ENCODE results near the gene FOCAD. TPM values are rescaled to one million over a fixed set of nuclear protein-coding genes. Genes with fewer than 3 reads are reported as not detected.

The FOCAD gene
- total RNA-seq, 2 donors from 2014 or later: 51.6 to 56.8 TPM

GRCh38 chr9:20734275-20734674 lies 50.2 kb downstream of the FOCAD start:
- Mint-ChIP-seq H3K4me1 (peaks cover 7% of the 10 kb centered on the region), H3K27ac (no peak overlapping the region), H3K36me3 (ENCODE audit: low read depth) (peaks cover 15% of the 10 kb centered on the region), H3K4me3 (no peak overlapping the region), H3K27me3 (ENCODE audit: insufficient read depth) (no peaks in the 10 kb centered on the region), H3K9me3 (no peaks in the 10 kb centered on the region)
- Histone ChIP-seq H3K4me3 (ENCODE audit: low read length) (no peak overlapping the region), H3K27me3 (ENCODE audit: control insufficient read depth, insufficient read depth, low read length, poor library complexity, severe bottlenecking) (no peaks in the 10 kb centered on the region), H3K36me3 (ENCODE audit: control insufficient read depth, insufficient read depth, low read length) (peaks cover 4% of the 10 kb centered on the region), H3K9ac (ENCODE audit: extremely low read depth, low read length, poor library complexity, severe bottlenecking) (no peak overlapping the region), H3K4me1 (ENCODE audit: control insufficient read depth, insufficient read depth, low read length) (no peaks in the 10 kb centered on the region), H3K9me3 (ENCODE audit: control insufficient read depth, low read length) (no peaks in the 10 kb centered on the region), H3K27ac (ENCODE audit: low read depth, low read length) (no peak overlapping the region)
- DNase-seq: no peak
- 100% methylated on average over 1 of the region's 1 CpG; no CpG with 5 or more reads in 1 of the 2 experiments for WGBS, 2 experiments (ENCODE audit: insufficient coverage in 1 of 2, insufficient read length in 1 of 2)
- no peak for TF ChIP-seq CTCF (conservative IDR thresholded peaks at IDR 0.05)

GRCh38 chr9:20740304-20740703 lies 56.2 kb downstream of the FOCAD start:
- Histone ChIP-seq H3K36me3 (ENCODE audit: control insufficient read depth, insufficient read depth, low read length) (peaks cover 26% of the 10 kb centered on the region), H3K4me3 (ENCODE audit: low read length) (no peak overlapping the region), H3K27me3 (ENCODE audit: control insufficient read depth, insufficient read depth, low read length, poor library complexity, severe bottlenecking) (no peaks in the 10 kb centered on the region), H3K27ac (ENCODE audit: low read depth, low read length) (no peak overlapping the region), H3K4me1 (ENCODE audit: control insufficient read depth, insufficient read depth, low read length) (no peaks in the 10 kb centered on the region), H3K9me3 (ENCODE audit: control insufficient read depth, low read length) (no peaks in the 10 kb centered on the region), H3K9ac (ENCODE audit: extremely low read depth, low read length, poor library complexity, severe bottlenecking) (no peak overlapping the region)
- Mint-ChIP-seq H3K36me3 (ENCODE audit: low read depth) (peaks cover 19% of the 10 kb centered on the region), H3K27me3 (ENCODE audit: insufficient read depth) (no peaks in the 10 kb centered on the region), H3K9me3 (no peaks in the 10 kb centered on the region), H3K4me1 (no peaks in the 10 kb centered on the region), H3K4me3 (no peak overlapping the region), H3K27ac (no peak overlapping the region)
- DNase-seq: no peak
- no peak for TF ChIP-seq CTCF (conservative IDR thresholded peaks at IDR 0.05)
- WGBS, 2 experiments (ENCODE audit: insufficient coverage in 1 of 2, insufficient read length in 1 of 2): 97% methylated on average over 1 of the region's 1 CpG; no CpG with 5 or more reads in 1 of the 2 experiments

DNA sequence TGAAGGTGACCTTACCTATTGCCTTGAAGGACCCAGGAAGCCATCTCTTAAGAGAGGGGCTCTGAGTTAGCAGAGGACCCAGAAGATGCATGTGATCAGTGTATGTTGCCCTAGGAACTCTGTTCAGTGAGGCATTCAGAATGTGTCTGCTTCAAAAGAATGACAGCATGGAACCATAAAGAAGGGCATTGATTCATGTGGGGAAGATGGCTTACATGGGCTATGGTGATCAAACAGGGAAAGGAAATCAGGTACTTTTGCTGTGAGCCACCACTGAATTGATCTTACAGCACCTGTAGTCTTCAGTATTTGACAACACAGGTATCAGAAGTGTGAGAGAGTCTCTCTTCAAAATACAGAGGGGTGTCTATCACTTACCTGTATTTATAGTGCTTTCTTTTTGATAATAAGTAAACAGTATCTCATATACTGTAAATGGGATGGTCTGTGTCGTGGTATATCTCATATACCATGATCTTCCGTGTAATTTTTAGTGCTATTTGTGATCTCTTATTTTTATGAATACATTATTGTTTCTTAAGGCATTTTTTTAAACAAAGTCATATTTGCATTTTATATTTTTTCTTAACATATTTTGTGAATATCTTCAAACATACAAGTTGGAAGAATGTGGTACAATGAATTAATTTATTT lies 57.0 kb downstream of the FOCAD start:
- Mint-ChIP-seq H3K36me3 (ENCODE audit: low read depth) (peaks cover 20% of the 10 kb centered on the region), H3K9me3 (no peaks in the 10 kb centered on the region), H3K4me3 (no peak overlapping the region), H3K27me3 (ENCODE audit: insufficient read depth) (no peaks in the 10 kb centered on the region), H3K27ac (no peak overlapping the region), H3K4me1 (no peaks in the 10 kb centered on the region)
- no peak for DNase-seq
- no peak for TF ChIP-seq CTCF (conservative IDR thresholded peaks at IDR 0.05)
- H3K9ac ChIP-seq (ENCODE audit: extremely low read depth, low read length, poor library complexity, severe bottlenecking): no peak overlapping the region
- no peak overlapping the region for H3K4me3 ChIP-seq (ENCODE audit: low read length)
- no peaks in the 10 kb centered on the region for H3K27me3 ChIP-seq (ENCODE audit: control insufficient read depth, insufficient read depth, low read length, poor library complexity, severe bottlenecking)
- H3K4me1 ChIP-seq (ENCODE audit: control insufficient read depth, insufficient read depth, low read length): no peaks in the 10 kb centered on the region
- WGBS, 2 experiments (ENCODE audit: insufficient coverage in 1 of 2, insufficient read length in 1 of 2): 100% methylated on average over 2 of the region's 2 CpGs; no CpG with 5 or more reads in 1 of the 2 experiments
- H3K27ac ChIP-seq (ENCODE audit: low read depth, low read length): no peak overlapping the region
- peaks cover 26% of the 10 kb centered on the region for H3K36me3 ChIP-seq (ENCODE audit: control insufficient read depth, insufficient read depth, low read length)
- H3K9me3 ChIP-seq (ENCODE audit: control insufficient read depth, low read length): no peaks in the 10 kb centered on the region
